GM23338 (cell line): ENCODE results near the gene TRPM2.

Experiments used
- CREB1 ChIP-seq: fragments of 250-450 bp; sonication (Bioruptor Pico); IDR thresholded peaks from 2 replicates; pipeline ENCODE4 v1.5.0; 2020; ENCODE audit warnings: low read depth, mild to moderate bottlenecking, moderate library complexity
- CTCF ChIP-seq, 2 experiments: fragments of 200-600 bp in 1 of 2; sonication (generic) in 1 of 2; conservative IDR thresholded peaks; 2 replicates each; pipeline versions ENCODE4 v1.5.1 to v1.6.1; 2016 to 2017; ENCODE audit warnings: antibody characterized with exemption in 2 of 2, low read depth in 2 of 2, mild to moderate bottlenecking in 2 of 2, moderate library complexity in 1 of 2
- ETS1 ChIP-seq: IDR thresholded peaks from 2 replicates; pipeline ENCODE4 v1.6.1; 2016; ENCODE audit warnings: antibody characterized with exemption
- EZH2 ChIP-seq: fragments of 200-600 bp; sonication (generic); IDR thresholded peaks from one replicate; pipeline ENCODE4 v1.8.0; 2017; ENCODE audit warnings: antibody characterized with exemption, mild to moderate bottlenecking, low read depth; ENCODE audit not compliant: unreplicated experiment
- EZH2phosphoT487 ChIP-seq: fragments of 200-600 bp; sonication (generic); IDR thresholded peaks from one replicate; pipeline ENCODE4 v1.8.1; 2018; ENCODE audit warnings: antibody characterized with exemption; ENCODE audit not compliant: unreplicated experiment
- JUNB ChIP-seq: IDR thresholded peaks from one replicate; pipeline ENCODE4 v1.6.1; 2016; ENCODE audit warnings: antibody characterized with exemption; ENCODE audit not compliant: unreplicated experiment
- NANOG ChIP-seq: IDR thresholded peaks from 2 replicates; pipeline ENCODE4 v1.6.1; 2016; ENCODE audit warnings: antibody characterized with exemption, borderline replicate concordance
- POLR2AphosphoS5 ChIP-seq: IDR thresholded peaks from 2 replicates; pipeline ENCODE4 v1.6.1; 2016; ENCODE audit warnings: antibody characterized with exemption, low read depth
- ZNF114 ChIP-seq: fragments of 250-450 bp; sonication (Bioruptor Pico); IDR thresholded peaks from 2 replicates; pipeline ENCODE4 v1.5.0; 2020; ENCODE audit warnings: mild to moderate bottlenecking, moderate library complexity
- ZNF331 ChIP-seq: fragments of 250-450 bp; sonication (Bioruptor Pico); IDR thresholded peaks from 2 replicates; pipeline ENCODE4 v1.5.0; 2020; ENCODE audit warnings: low read depth, mild to moderate bottlenecking, moderate library complexity

GRCh38 chr21:44473915-44474555, 120.6 kb downstream of the TRPM2 start:
- TF ChIP-seq CTCF (conservative IDR thresholded peaks at IDR 0.05; ENCODE audit: low read depth in 2 of 2) (no peak), POLR2AphosphoS5 (no peak), CREB1 (no peak), EZH2phosphoT487 (no peak), ZNF331 (CRISPR knock-in tag) (no peak), NANOG (no peak), EZH2 (no peak), ZNF114 (no peak), JUNB (no peak), ETS1 (no peak)
